Endothelial cell (in vitro differentiated cells): Measurements from ENCODE around the gene KLLN. TPM values are rescaled to one million over a fixed set of nuclear protein-coding genes. Genes with fewer than 3 reads are reported as not detected.
"Not testable (repeated sequence)": the region's sequence is repeated elsewhere in the genome, so short reads cannot be mapped to it uniquely, and the experiment has no call there.

ENCODE experiments used
- DNase-seq: peaks from one replicate; pipeline ENCODE4 v3.0.0; 2021; ENCODE audit warnings: low spot score
- H3K27ac Mint-ChIP-seq: one replicate; pipeline ENCODE4 v1.8.0; 2021; ENCODE audit warnings: mixed read lengths, inconsistent platforms; ENCODE audit not compliant: unreplicated experiment
- H3K27me3 Mint-ChIP-seq: one replicate; pipeline ENCODE4 v1.8.0; 2021; ENCODE audit warnings: mild to moderate bottlenecking, moderate library complexity, mixed read lengths, inconsistent platforms; ENCODE audit not compliant: unreplicated experiment
- H3K36me3 Mint-ChIP-seq: one replicate; pipeline ENCODE4 v1.8.0; 2021; ENCODE audit warnings: mild to moderate bottlenecking, low read depth, mixed read lengths, inconsistent platforms; ENCODE audit not compliant: unreplicated experiment
- H3K4me1 Mint-ChIP-seq: one replicate; pipeline ENCODE4 v1.8.0; 2021; ENCODE audit warnings: mild to moderate bottlenecking, mixed read lengths, inconsistent platforms; ENCODE audit not compliant: unreplicated experiment
- H3K4me3 Mint-ChIP-seq: one replicate; pipeline ENCODE4 v1.8.0; 2021; ENCODE audit warnings: mild to moderate bottlenecking, mixed read lengths, inconsistent platforms; ENCODE audit not compliant: unreplicated experiment
- H3K9me3 Mint-ChIP-seq: one replicate; pipeline ENCODE4 v1.8.0; 2021; ENCODE audit warnings: mixed read lengths, inconsistent platforms; ENCODE audit not compliant: unreplicated experiment
- CTCF ChIP-seq: fragments of 200-600 bp; sonication (generic); IDR thresholded peaks from one replicate; pipeline ENCODE4 v1.5.0; 2021; ENCODE audit warnings: antibody characterized with exemption; ENCODE audit not compliant: unreplicated experiment
- total RNA-seq: library from RNA; stranded (reverse); fragmentation: NEBNext Ultra II Directional; extraction: Animal tissue kit (Norgen Biotek cat#: 25700); gene quantifications from one replicate; pipeline ENCODE4 v1.2.1, GENCODE V29; 2021; ENCODE audit not compliant: unreplicated experiment

The KLLN gene
- total RNA-seq, 1 donor from 2014 or later: 0.74 TPM

- H3K36me3 Mint-ChIP-seq: peaks cover 20% of the 10 kb centered on the region
- TF ChIP-seq CTCF: no peak
- no peaks in the 10 kb centered on the region for H3K27me3 Mint-ChIP-seq
- peak overlapping the region; percentile 21 for H3K4me3 Mint-ChIP-seq
- H3K4me1 Mint-ChIP-seq: no peaks in the 10 kb centered on the region
- no peaks in the 10 kb centered on the region for H3K9me3 Mint-ChIP-seq
- no peak overlapping the region for H3K27ac Mint-ChIP-seq
- DNase-seq: no peak
These were observed 24.4 kb upstream of the KLLN start for GRCh38 chr10:87887548-87888289.

GRCh38 chr10:87887146-87887545 lies 23.8 kb upstream of the KLLN start:
- H3K36me3 Mint-ChIP-seq: peaks cover 20% of the 10 kb centered on the region
- no peak for DNase-seq
- no peak overlapping the region for H3K27ac Mint-ChIP-seq
- H3K4me3 Mint-ChIP-seq: peak overlapping the region; percentile 72
- no peaks in the 10 kb centered on the region for H3K4me1 Mint-ChIP-seq
- H3K9me3 Mint-ChIP-seq: no peaks in the 10 kb centered on the region
- no peak for TF ChIP-seq CTCF
- H3K27me3 Mint-ChIP-seq: no peaks in the 10 kb centered on the region

GRCh38 chr10:87886635-87887034 lies 23.3 kb upstream of the KLLN start:
- DNase-seq: no peak
- no peaks in the 10 kb centered on the region for H3K4me1 Mint-ChIP-seq
- no peaks in the 10 kb centered on the region for H3K27me3 Mint-ChIP-seq
- H3K4me3 Mint-ChIP-seq: peak overlapping the region; percentile 72
- no peaks in the 10 kb centered on the region for H3K9me3 Mint-ChIP-seq
- no peak for TF ChIP-seq CTCF
- H3K27ac Mint-ChIP-seq: no peak overlapping the region
- H3K36me3 Mint-ChIP-seq: peaks cover 25% of the 10 kb centered on the region

- Mint-ChIP-seq H3K4me1 (peaks cover 4% of the 10 kb centered on the region), H3K4me3 (no peak overlapping the region), H3K36me3 (peaks cover 27% of the 10 kb centered on the region), H3K27me3 (no peaks in the 10 kb centered on the region), H3K27ac (no peak overlapping the region), H3K9me3 (no peaks in the 10 kb centered on the region)
- DNase-seq: no peak
- no peak for TF ChIP-seq CTCF
These were observed 19.4 kb upstream of the KLLN start for GRCh38 chr10:87882555-87883294.

GRCh38 chr10:87881373-87882059 lies 18.2 kb upstream of the KLLN start:
- not testable (repeated sequence) for H3K4me1 Mint-ChIP-seq, H3K27me3 Mint-ChIP-seq, H3K9me3 Mint-ChIP-seq, DNase-seq
- peaks cover 17% of the 10 kb centered on the region for H3K36me3 Mint-ChIP-seq
- peak overlapping the region; percentile 15 for H3K4me3 Mint-ChIP-seq
- H3K27ac Mint-ChIP-seq: peak overlapping the region; percentile 24
